Fibroblast of skin of right quadriceps (primary cell): ENCODE data around the gene ISG20L2.
"Not testable (repeated sequence)": the region's sequence is repeated elsewhere in the genome, so short reads cannot be mapped to it uniquely, and the experiment has no call there.

Experiments used
- DNase-seq: peaks from one replicate; pipeline ENCODE4 v3.0.0-alpha.2; 2013

ISG20L2 gene

DNA sequence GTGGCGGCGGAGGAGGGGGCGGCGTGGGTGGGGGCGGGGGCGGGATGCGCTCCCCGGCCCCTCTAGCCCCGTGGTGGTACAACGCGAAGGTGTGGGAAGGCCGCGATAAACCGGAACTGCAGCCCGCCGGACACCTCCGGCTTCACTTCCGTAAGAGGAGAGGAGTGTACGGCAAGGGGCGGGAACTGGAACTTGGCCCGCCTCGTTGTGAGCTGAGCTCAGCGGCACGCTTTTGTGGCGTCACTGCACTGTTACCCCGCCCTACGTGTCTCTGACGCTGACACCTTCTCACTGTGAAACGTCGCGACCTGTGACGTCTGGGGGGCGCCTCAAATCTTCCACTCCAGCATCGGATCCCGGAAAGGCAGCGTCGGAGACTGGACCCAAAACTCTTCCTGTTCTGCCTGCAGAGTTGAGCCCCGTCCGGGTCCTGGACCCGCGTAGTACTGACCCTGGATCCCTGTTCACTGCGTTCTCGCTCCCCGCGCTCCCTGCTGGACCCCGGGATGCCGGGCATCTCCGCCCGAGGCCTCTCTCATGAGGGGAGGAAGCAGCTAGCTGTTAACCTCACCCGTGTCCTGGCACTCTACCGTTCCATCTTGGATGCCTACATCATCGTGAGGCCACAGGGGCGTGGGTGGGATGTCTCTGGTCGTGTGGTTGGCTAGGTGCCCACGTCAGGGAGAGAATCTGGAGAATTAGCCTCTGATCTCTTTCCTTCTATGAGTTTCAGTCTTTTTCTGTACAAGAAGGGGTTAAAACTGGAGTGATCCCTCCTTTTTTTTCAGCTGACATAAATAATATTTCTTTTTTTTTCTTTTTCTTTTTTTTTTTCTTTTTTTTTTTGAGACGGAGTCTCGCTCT lies at the start of gene ISG20L2:
Gene ISG20L2, minus strand, starts transcription at position 168 of the 864 bp plus-strand sequence. CDS start 1,114 bp downstream, outside the sequence.
- peak; percentile 97 for DNase-seq

- DNase-seq = no peak
These were observed 49.0 kb upstream of the ISG20L2 start for GRCh38 chr1:156777573-156777972.

- DNase-seq = no peak
These were observed 48.4 kb upstream of the ISG20L2 start for GRCh38 chr1:156776942-156777341.

DNA sequence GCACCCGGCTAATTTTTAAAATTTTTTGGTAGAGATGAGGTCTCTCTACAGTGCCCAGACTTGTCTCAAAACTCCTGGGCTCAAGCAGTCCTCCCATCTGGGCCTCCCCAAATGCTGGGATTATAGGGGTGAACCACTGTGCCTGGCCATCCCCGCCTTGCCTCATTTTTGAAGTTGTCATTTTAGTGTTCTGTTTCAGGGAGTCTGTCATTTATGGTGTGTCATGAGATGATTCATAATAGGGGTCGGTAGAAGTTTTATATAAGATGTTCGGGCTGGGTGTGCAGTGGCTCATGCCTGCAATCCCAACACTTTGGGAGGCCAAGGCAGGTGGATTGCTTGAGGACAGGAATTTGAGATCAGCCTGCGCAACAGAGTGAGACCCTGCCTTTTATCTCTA lies 47.2 kb upstream of the ISG20L2 start:
- DNase-seq = no peak

GRCh38 chr1:156773607-156774006 lies 45.0 kb upstream of the ISG20L2 start:
- no peak for DNase-seq

GRCh38 chr1:156772728-156773497 lies 44.3 kb upstream of the ISG20L2 start:
- no peak for DNase-seq

DNA sequence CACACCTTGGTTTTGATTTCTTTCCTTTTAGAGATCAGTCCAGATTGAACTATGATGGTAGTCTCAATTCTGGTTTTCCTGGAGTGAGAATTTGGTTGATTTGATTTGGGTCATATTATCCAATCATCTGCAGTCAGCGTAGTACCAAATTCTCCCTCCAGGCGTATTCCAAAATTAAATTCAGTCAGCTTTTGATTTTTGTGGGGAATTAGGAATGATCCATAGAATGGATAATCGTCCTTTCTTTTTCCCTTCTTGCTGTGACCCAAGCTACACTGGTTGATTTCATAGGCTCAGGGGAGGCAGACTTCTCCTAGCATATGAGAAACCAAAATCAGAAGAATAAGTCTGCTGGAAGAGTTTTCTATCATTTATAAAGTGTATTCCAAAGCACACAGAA lies 43.7 kb upstream of the ISG20L2 start:
- no peak for DNase-seq

DNA sequence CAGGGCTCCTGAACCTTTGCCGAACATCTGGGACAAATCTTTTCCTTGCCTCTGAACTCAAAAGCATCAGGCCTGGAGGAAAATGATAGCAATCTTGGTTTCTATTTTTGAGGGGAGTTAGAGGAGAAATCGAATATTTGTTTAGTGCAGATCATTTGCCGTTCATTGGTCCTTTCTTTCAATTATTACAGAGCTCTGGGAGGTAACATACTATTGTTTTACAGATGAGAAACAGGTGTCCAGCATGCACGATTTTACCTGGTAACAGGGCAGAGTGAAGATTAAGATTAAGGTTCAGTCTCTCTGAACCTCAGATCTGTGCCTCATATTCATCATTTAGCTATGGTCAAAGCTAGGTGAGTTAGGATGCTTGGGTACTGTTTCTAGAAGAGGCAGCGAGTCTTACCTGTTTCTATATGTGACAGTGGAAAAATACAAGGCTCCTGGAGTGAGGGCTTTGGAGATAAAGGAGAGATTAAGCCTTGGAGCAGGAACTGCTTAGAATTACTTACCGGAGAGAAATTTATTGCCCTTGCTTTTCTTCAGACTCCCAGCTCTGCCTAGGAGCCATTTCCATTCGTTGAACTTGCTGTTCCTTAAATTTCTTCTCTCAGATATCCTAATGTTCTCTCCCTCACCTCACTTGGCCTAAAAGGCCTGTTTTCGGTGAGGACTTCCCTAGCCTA lies 40.2 kb upstream of the ISG20L2 start:
- no peak for DNase-seq

DNA sequence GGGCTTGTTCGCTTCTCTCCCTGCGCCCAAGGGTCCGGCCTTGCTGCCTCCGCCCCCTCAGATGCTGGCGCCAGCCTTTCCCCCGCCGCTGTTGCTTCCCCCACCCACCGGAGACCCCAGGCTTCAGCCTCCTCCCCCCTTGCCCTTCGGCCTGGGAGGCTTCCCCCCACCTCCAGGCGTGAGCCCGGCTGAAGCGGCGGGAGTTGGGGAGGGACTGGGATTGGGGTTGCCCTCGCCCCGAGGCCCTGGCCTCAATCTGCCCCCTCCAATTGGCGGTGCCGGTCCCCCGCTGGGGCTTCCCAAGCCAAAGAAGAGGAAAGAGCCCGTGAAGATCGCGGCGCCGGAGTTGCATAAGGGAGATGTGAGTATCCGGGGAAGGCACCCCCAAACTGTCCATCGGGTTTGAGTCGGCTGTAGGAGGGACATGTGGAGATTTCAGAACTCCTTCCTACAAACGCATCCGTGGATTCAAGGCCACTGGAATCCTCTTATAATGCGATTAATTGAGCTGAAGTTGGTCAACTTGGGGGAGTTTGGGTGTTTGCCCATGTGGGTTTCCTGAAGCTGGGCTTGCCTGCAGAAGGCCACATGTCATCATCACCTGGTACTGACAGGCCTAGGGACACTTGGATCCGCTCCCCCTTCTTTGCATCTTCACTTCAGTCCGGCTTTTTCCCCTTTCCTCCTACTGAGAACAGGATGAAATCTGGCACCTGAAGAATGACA lies 39.5 kb upstream of the ISG20L2 start:
- no peak for DNase-seq

DNA sequence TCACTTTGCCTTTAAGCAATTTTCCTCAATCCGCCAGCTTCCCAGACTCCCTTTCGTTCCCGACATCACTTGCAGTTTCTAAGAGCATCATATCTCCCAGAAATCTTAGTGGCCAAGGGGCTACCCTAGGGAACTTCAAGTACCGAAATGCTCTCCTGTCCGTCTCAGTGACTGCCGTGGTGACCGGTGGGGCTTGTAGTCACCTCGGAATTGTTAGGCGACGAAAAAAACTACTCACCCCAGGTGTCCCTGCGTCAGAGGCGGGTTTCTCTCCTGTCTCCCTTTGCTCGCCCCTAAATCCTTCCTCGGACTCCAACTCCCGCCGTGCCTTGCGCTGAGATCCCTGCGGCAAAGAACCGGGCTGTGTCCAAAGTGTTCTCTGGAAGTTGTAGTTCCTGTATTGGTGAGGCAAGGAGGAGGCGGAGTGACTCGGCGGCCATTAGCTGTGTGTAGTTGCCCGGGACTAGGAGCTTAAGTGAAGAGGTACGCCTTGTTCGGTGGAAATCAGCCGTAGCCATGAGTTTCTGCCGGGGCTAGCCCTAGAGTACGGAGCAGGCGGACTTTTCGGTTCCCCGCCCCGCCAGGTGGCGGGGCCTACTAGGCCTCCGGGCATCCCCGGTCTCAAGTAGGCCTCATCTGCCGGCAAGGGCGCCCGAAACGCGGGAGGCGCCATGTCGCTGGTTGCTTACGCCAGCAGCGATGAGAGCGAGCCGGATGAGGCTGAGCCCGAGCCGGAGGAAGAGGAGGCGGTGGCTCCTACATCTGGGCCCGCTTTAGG lies 38.7 kb upstream of the ISG20L2 start, which contains the start of gene PRCC:
Gene PRCC, plus strand, starts transcription at position 435 of the 778 bp plus-strand sequence. Its CDS starts 237 bp downstream, at position 672.
- peak; percentile 100 for DNase-seq

- no peak for DNase-seq
These were observed 37.9 kb upstream of the ISG20L2 start for GRCh38 chr1:156766298-156767100.

GRCh38 chr1:156765666-156766065 lies 37.1 kb upstream of the ISG20L2 start:
- DNase-seq = no peak

DNA sequence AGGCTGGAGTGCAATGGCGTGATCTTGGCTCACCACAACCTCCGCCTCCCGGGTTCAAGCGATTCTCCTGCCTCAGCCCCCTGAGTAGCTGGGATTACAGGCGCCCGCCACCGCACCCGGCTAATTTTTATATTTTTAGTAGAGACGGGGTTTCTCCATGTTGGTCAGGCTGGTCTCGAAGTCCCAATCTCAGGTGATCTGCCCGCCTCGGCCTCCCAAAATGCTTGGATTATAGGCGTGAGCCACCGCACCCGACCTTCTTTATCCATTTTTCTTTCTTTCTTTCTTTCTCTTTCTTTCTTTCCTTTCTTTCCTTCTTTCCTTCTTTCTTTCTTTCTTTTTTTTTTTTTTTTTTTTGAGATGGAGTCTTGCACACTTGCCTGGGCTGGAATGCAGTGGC lies 36.6 kb upstream of the ISG20L2 start:
- DNase-seq = not testable (repeated sequence)

GRCh38 chr1:156760796-156761104 lies 32.2 kb upstream of the ISG20L2 start:
- no peak for DNase-seq

DNA sequence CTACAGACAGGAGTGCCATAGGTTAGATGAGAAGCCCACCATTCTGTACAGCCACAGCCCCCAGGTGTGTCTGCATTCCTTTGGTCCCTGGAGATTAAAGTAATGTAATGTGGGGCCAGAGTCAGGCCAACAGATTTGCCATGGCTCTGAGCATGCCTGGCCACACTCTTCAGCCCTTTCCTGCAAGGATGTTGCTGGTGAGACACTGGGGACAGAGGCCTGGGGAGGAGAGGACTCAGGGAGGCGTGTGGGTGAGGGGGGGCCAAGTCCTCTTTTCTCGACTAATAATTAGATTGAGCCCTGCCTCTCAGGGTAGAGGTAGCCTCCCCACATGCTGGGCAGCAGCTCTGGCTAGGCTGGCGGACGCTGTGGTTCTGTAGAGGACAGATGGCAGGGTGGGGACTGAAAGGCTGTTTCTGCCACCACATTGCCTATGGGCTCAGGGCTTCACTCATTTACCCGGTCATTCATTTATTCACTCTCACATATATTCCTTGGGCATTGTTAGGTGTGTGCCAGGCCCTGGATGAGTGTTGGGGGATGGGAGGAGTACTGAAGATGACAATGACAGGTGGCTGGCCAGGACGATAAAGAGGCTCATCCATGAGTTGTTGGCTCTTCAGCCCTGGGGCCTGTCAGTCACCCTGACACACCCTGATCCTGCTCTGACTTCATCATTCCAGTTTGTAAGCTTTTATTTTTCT lies 31.7 kb upstream of the ISG20L2 start:
- no peak for DNase-seq

- not testable (repeated sequence) for DNase-seq
These were observed 29.1 kb upstream of the ISG20L2 start for GRCh38 chr1:156757572-156758253.

DNA sequence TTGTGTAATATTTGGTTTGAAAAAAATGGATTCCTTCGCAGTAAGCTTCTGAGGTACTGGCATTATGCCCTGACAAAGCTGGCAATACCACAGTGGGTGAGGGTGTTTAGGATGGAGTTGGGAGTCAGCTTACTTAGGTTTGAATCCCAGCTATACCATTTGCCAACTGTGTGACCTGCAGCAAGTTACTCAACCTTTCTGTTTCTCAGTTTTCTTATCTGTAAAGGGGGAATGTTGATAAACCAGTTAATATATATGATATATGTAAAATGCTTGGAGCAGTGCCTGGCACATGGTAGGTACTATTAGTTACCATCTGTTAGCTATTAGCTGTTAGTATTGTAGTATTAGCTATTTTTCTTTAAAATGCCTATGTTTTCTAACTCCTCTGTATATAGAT lies 27.8 kb upstream of the ISG20L2 start:
- DNase-seq = no peak

GRCh38 chr1:156755527-156755950 lies 27.0 kb upstream of the ISG20L2 start:
- DNase-seq = no peak

- DNase-seq = no peak
These were observed 25.7 kb upstream of the ISG20L2 start for GRCh38 chr1:156754219-156754618.
